ENCODE measurements around the gene GRIA3.

GRIA3 gene

DNA sequence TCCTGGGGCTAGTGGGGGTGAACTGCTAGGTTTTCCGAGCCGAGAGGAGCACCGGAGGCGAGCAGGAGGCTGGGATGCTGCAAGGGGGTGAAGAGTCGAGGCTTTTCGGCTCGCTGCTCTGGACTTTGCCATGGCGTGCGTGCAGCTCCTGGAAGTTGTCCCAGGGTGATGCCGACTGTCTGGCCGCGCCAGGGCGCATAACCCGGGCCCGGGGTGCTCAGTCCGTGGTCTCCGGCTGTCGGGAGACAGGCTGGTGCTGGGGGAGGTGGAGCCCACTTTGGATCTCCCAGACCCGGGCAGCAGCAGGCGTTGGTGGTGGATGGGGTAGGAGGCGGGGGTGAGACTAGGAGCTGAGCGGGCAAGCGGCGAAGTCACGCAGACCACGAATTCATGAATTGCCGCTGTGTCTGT is 793 bp downstream of the GRIA3 start:
- no peak overlapping the region for H2AK5ac ChIP-seq (ENCODE audit: low read depth, low read length)
- peak overlapping the region; percentile 49 for H3K4me2 ChIP-seq (ENCODE audit: insufficient read depth, low read length, poor library complexity, severe bottlenecking)
- no peak overlapping the region for H3K23ac ChIP-seq (ENCODE audit: low read depth, low read length, poor library complexity)
- no peaks in the 10 kb centered on the region for H3K79me1 ChIP-seq (ENCODE audit: low read depth, low read length)
- no peak overlapping the region for H4K91ac ChIP-seq (ENCODE audit: low read depth, low read length, poor library complexity)
- no peak overlapping the region for H3K27ac ChIP-seq (replicated peaks; ENCODE audit: low read length)
- H2BK5ac ChIP-seq (ENCODE audit: low read length) = no peak overlapping the region
- WGBS, 2 donors (ENCODE audit: extremely low coverage in 2 of 2, insufficient read length in 2 of 2, insufficient replicate concordance in 1 of 2) = no CpG with 5 or more reads among the region's 27 CpGs
- DNase-seq (ENCODE audit: low spot score) = no peak
- peak overlapping the region in 1 of 2 donors; percentile 81 for H3K4me3 ChIP-seq (ENCODE audit: low read length in 2 of 2)
- no peaks in the 10 kb centered on the region for H3K36me3 ChIP-seq (replicated peaks in 1 of 2; ENCODE audit: control insufficient read depth in 2 of 2, insufficient read depth in 2 of 2, low read length in 2 of 2)
- H3K27me3 ChIP-seq (ENCODE audit: control insufficient read depth in 3 of 3, insufficient read depth in 3 of 3, low read depth in 1 of 3, low read length in 3 of 3) = peaks cover 0 to 56% (median 0%) of the 10 kb centered on the region in 3 experiments
- no peak overlapping the region for H2BK12ac ChIP-seq (ENCODE audit: low read length)
- no peaks in the 10 kb centered on the region for H3K9me3 ChIP-seq (replicated peaks in 1 of 2; ENCODE audit: control insufficient read depth in 2 of 2, insufficient read depth in 1 of 2, low read depth in 1 of 2, low read length in 2 of 2)
- H2BK15ac ChIP-seq (ENCODE audit: low read length) = peak overlapping the region; percentile 37
- H3K4ac ChIP-seq (ENCODE audit: low read length) = no peak overlapping the region
- no peak overlapping the region for H2AFZ ChIP-seq (ENCODE audit: low read length)
- no peak overlapping the region for H3K14ac ChIP-seq (ENCODE audit: low read length)
- peaks cover 0 to 4% of the 10 kb centered on the region in 2 donors for H3K4me1 ChIP-seq (ENCODE audit: control insufficient read depth in 2 of 2, insufficient read depth in 1 of 2, low read depth in 1 of 2, low read length in 2 of 2)
- H3K9ac ChIP-seq (ENCODE audit: low read depth, low read length, poor library complexity) = peak overlapping the region; percentile 77
- peak overlapping the region; percentile 83 for H3K18ac ChIP-seq (ENCODE audit: low read length)
- no peak overlapping the region for H4K8ac ChIP-seq (ENCODE audit: low read depth, low read length)
- peak overlapping the region; percentile 31 for H2BK120ac ChIP-seq (ENCODE audit: low read depth, low read length)

DNA sequence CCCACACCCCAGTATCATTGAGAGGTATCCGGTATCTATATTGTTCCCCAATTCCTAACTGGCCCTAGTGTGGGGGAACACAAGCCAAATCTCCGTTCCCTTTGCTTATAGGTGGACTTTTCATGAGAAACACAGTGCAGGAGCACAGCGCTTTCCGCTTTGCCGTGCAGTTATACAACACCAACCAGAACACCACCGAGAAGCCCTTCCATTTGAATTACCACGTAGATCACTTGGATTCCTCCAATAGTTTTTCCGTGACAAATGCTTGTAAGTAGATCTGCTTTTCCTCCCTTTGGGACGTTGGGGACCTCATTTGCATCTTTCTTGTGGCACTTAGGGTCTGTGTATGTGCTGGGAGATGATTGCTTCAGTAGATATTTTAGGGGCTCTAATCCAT is 1.6 kb downstream of the GRIA3 start:
- no CpG with 5 or more reads among the region's 9 CpGs for WGBS, 2 donors (ENCODE audit: extremely low coverage in 2 of 2, insufficient read length in 2 of 2, insufficient replicate concordance in 1 of 2)
- H3K27me3 ChIP-seq (ENCODE audit: control insufficient read depth in 3 of 3, insufficient read depth in 3 of 3, low read depth in 1 of 3, low read length in 3 of 3) = peaks cover 0 to 56% (median 0%) of the 10 kb centered on the region in 3 experiments

DNA sequence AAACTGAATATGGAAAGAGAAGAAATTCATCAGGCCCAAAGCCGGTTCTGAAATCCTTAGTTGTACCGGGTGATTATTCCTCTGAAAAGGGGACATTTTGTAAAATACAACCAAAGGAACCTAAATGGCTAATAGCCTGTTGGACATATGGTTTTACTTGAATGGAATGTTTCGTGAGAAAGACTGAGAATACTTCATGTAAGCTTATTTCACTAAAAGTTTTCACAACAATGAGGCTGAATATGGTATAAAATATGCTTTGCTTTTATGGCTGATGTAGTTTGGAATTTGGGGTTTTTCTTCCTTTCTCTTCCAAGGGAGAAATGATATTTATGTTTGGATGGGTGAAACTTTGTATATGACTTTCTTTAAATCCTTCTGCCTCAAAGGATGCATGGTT is 2.7 kb downstream of the GRIA3 start:
- H2BK15ac ChIP-seq (ENCODE audit: low read length) = no peak overlapping the region
- no peak overlapping the region for H3K14ac ChIP-seq (ENCODE audit: low read length)
- no peak overlapping the region for H2AFZ ChIP-seq (ENCODE audit: low read length)
- H3K4ac ChIP-seq (ENCODE audit: low read length) = no peak overlapping the region
- H3K79me1 ChIP-seq (ENCODE audit: low read depth, low read length) = no peaks in the 10 kb centered on the region
- no peak for DNase-seq (ENCODE audit: low spot score)
- no peaks in the 10 kb centered on the region for H3K9me3 ChIP-seq (replicated peaks in 1 of 2; ENCODE audit: control insufficient read depth in 2 of 2, insufficient read depth in 1 of 2, low read depth in 1 of 2, low read length in 2 of 2)
- no peak overlapping the region for H4K91ac ChIP-seq (ENCODE audit: low read depth, low read length, poor library complexity)
- no peak overlapping the region for H3K18ac ChIP-seq (ENCODE audit: low read length)
- no peak overlapping the region for H3K4me2 ChIP-seq (ENCODE audit: insufficient read depth, low read length, poor library complexity, severe bottlenecking)
- H2BK5ac ChIP-seq (ENCODE audit: low read length) = no peak overlapping the region
- peaks cover 0 to 5% of the 10 kb centered on the region in 2 donors for H3K4me1 ChIP-seq (ENCODE audit: control insufficient read depth in 2 of 2, insufficient read depth in 1 of 2, low read depth in 1 of 2, low read length in 2 of 2)
- H3K23ac ChIP-seq (ENCODE audit: low read depth, low read length, poor library complexity) = no peak overlapping the region
- peaks cover 0 to 60% (median 0%) of the 10 kb centered on the region in 3 experiments for H3K27me3 ChIP-seq (ENCODE audit: control insufficient read depth in 3 of 3, insufficient read depth in 3 of 3, low read depth in 1 of 3, low read length in 3 of 3)
- no peak overlapping the region for H3K27ac ChIP-seq (replicated peaks; ENCODE audit: low read length)
- H3K36me3 ChIP-seq (replicated peaks in 1 of 2; ENCODE audit: control insufficient read depth in 2 of 2, insufficient read depth in 2 of 2, low read length in 2 of 2) = no peaks in the 10 kb centered on the region
- H4K8ac ChIP-seq (ENCODE audit: low read depth, low read length) = no peak overlapping the region
- H2BK120ac ChIP-seq (ENCODE audit: low read depth, low read length) = no peak overlapping the region
- no CpG with 5 or more reads among the region's 3 CpGs for WGBS, 2 donors (ENCODE audit: extremely low coverage in 2 of 2, insufficient read length in 2 of 2, insufficient replicate concordance in 1 of 2)
- H3K9ac ChIP-seq (ENCODE audit: low read depth, low read length, poor library complexity) = no peak overlapping the region
- no peak overlapping the region for H2AK5ac ChIP-seq (ENCODE audit: low read depth, low read length)
- no peak overlapping the region for H2BK12ac ChIP-seq (ENCODE audit: low read length)
- H3K4me3 ChIP-seq (ENCODE audit: low read length in 2 of 2) = no peak overlapping the region

More for the DNA sequence above, 1.6 kb downstream of the GRIA3 start:
- Histone ChIP-seq H3K9ac (ENCODE audit: low read depth, low read length, poor library complexity) (no peak overlapping the region), H2BK120ac (ENCODE audit: low read depth, low read length) (no peak overlapping the region), H3K27ac (replicated peaks; ENCODE audit: low read length) (no peak overlapping the region), H4K91ac (ENCODE audit: low read depth, low read length, poor library complexity) (no peak overlapping the region), H3K79me1 (ENCODE audit: low read depth, low read length) (no peaks in the 10 kb centered on the region), H3K4me1 (ENCODE audit: control insufficient read depth in 2 of 2, insufficient read depth in 1 of 2, low read depth in 1 of 2, low read length in 2 of 2) (peaks cover 0 to 4% of the 10 kb centered on the region in 2 donors), H3K36me3 (replicated peaks in 1 of 2; ENCODE audit: control insufficient read depth in 2 of 2, insufficient read depth in 2 of 2, low read length in 2 of 2) (no peaks in the 10 kb centered on the region), H3K4me2 (ENCODE audit: insufficient read depth, low read length, poor library complexity, severe bottlenecking) (peak overlapping the region; percentile 57), H3K23ac (ENCODE audit: low read depth, low read length, poor library complexity) (no peak overlapping the region), H2AFZ (ENCODE audit: low read length) (no peak overlapping the region), H3K4me3 (ENCODE audit: low read length in 2 of 2) (peak overlapping the region in 1 of 2 donors; percentile 55), H3K9me3 (replicated peaks in 1 of 2; ENCODE audit: control insufficient read depth in 2 of 2, insufficient read depth in 1 of 2, low read depth in 1 of 2, low read length in 2 of 2) (no peaks in the 10 kb centered on the region), H2BK12ac (ENCODE audit: low read length) (no peak overlapping the region), H4K8ac (ENCODE audit: low read depth, low read length) (no peak overlapping the region), H2BK5ac (ENCODE audit: low read length) (no peak overlapping the region), H2AK5ac (ENCODE audit: low read depth, low read length) (no peak overlapping the region), H3K14ac (ENCODE audit: low read length) (no peak overlapping the region), H3K18ac (ENCODE audit: low read length) (no peak overlapping the region), H2BK15ac (ENCODE audit: low read length) (no peak overlapping the region), H3K4ac (ENCODE audit: low read length) (no peak overlapping the region)
- DNase-seq (ENCODE audit: low spot score) = no peak

GRCh38 chrX:123188081-123188480 is 4.0 kb downstream of the GRIA3 start:
- Histone ChIP-seq H2BK15ac (ENCODE audit: low read length) (no peak overlapping the region), H4K8ac (ENCODE audit: low read depth, low read length) (no peak overlapping the region), H2AK5ac (ENCODE audit: low read depth, low read length) (no peak overlapping the region), H3K27ac (replicated peaks; ENCODE audit: low read length) (no peak overlapping the region), H2BK120ac (ENCODE audit: low read depth, low read length) (no peak overlapping the region), H2BK12ac (ENCODE audit: low read length) (no peak overlapping the region), H3K4me2 (ENCODE audit: insufficient read depth, low read length, poor library complexity, severe bottlenecking) (no peak overlapping the region), H3K4ac (ENCODE audit: low read length) (no peak overlapping the region), H3K4me1 (ENCODE audit: control insufficient read depth in 2 of 2, insufficient read depth in 1 of 2, low read depth in 1 of 2, low read length in 2 of 2) (peaks cover 0 to 2% of the 10 kb centered on the region in 2 donors), H3K14ac (ENCODE audit: low read length) (no peak overlapping the region), H4K91ac (ENCODE audit: low read depth, low read length, poor library complexity) (no peak overlapping the region), H3K9me3 (replicated peaks in 1 of 2; ENCODE audit: control insufficient read depth in 2 of 2, insufficient read depth in 1 of 2, low read depth in 1 of 2, low read length in 2 of 2) (no peaks in the 10 kb centered on the region), H2AFZ (ENCODE audit: low read length) (no peak overlapping the region), H3K79me1 (ENCODE audit: low read depth, low read length) (no peaks in the 10 kb centered on the region), H2BK5ac (ENCODE audit: low read length) (no peak overlapping the region), H3K4me3 (ENCODE audit: low read length in 2 of 2) (no peak overlapping the region), H3K9ac (ENCODE audit: low read depth, low read length, poor library complexity) (no peak overlapping the region), H3K27me3 (ENCODE audit: control insufficient read depth in 3 of 3, insufficient read depth in 3 of 3, low read depth in 1 of 3, low read length in 3 of 3) (peaks cover 0 to 60% (median 0%) of the 10 kb centered on the region in 3 experiments), H3K23ac (ENCODE audit: low read depth, low read length, poor library complexity) (no peak overlapping the region), H3K18ac (ENCODE audit: low read length) (no peak overlapping the region), H3K36me3 (replicated peaks in 1 of 2; ENCODE audit: control insufficient read depth in 2 of 2, insufficient read depth in 2 of 2, low read length in 2 of 2) (no peaks in the 10 kb centered on the region)
- WGBS, 2 donors (ENCODE audit: extremely low coverage in 2 of 2, insufficient read length in 2 of 2, insufficient replicate concordance in 1 of 2) = no CpG with 5 or more reads among the region's 3 CpGs
- DNase-seq (ENCODE audit: low spot score) = no peak
